HG03060 (cell line): ENCODE measurements around the gene PRAMEF33.
"Not testable (repeated sequence)": the region's sequence is repeated elsewhere in the genome, so short reads cannot be mapped to it uniquely, and the experiment has no call there.

Experiments
- ATAC-seq: cut with Tn5 transposase; IDR thresholded peaks from one replicate; pipeline ENCODE4 v1.9.1; 2021; ENCODE audit warnings: low read depth, moderate number of reproducible peaks; ENCODE audit not compliant: unreplicated experiment

PRAMEF33 gene

GRCh38 chr1:13303239-13303638, at the start of gene PRAMEF33:
Gene PRAMEF33, plus strand, starts transcription at chr1:13303539. Its CDS starts 2,416 bp downstream, at chr1:13305955.
- ATAC-seq, result not testable (repeated sequence)

- ATAC-seq, result not testable (repeated sequence)
These were observed 49.4 kb upstream of the PRAMEF33 start, which contains the start of gene PRAMEF5 for GRCh38 chr1:13253898-13254297. Gene PRAMEF5, plus strand, starts transcription at chr1:13254198. Its CDS starts 5,071 bp downstream, at chr1:13259269.

GRCh38 chr1:13265124-13265523, 38.2 kb upstream of the PRAMEF33 start:
- not testable (repeated sequence) for ATAC-seq

GRCh38 chr1:13277016-13277415, 26.3 kb upstream of the PRAMEF33 start:
- ATAC-seq, result not testable (repeated sequence)

- not testable (repeated sequence) for ATAC-seq
These were observed 23.7 kb upstream of the PRAMEF33 start for GRCh38 chr1:13279617-13280016.

- not testable (repeated sequence) for ATAC-seq
These were observed 18.3 kb upstream of the PRAMEF33 start, which contains the start of gene PRAMEF8 for GRCh38 chr1:13285037-13285436. Gene PRAMEF8, minus strand, starts transcription at chr1:13285137. Its CDS starts 1,046 bp downstream, at chr1:13284091.

GRCh38 chr1:13289030-13289429, 14.3 kb upstream of the PRAMEF33 start:
- ATAC-seq, result not testable (repeated sequence)

GRCh38 chr1:13297216-13297931, 6.0 kb upstream of the PRAMEF33 start:
- not testable (repeated sequence) for ATAC-seq

GRCh38 chr1:13298699-13299098, 4.6 kb upstream of the PRAMEF33 start:
- not testable (repeated sequence) for ATAC-seq

GRCh38 chr1:13302197-13302596, 1.1 kb upstream of the PRAMEF33 start:
- not testable (repeated sequence) for ATAC-seq

- ATAC-seq, result not testable (repeated sequence)
These were observed 11.9 kb downstream of the PRAMEF33 start, which contains the start of gene PRAMEF15 for GRCh38 chr1:13315281-13315680. Gene PRAMEF15, plus strand, starts transcription at chr1:13315581. Its CDS starts 2,827 bp downstream, at chr1:13318408.

- not testable (repeated sequence) for ATAC-seq
These were observed 39.2 kb downstream of the PRAMEF33 start for GRCh38 chr1:13342496-13342895.

GRCh38 chr1:13347034-13347433, 43.7 kb downstream of the PRAMEF33 start, which contains the start of gene PRAMEF14:
Gene PRAMEF14, minus strand, starts transcription at chr1:13347134. Its CDS starts 1,820 bp downstream, at chr1:13345314.
- not testable (repeated sequence) for ATAC-seq

- ATAC-seq, result not testable (repeated sequence)
These were observed 50.1 kb downstream of the PRAMEF33 start for GRCh38 chr1:13353476-13353875.

GRCh38 chr1:13354475-13354874, 51.1 kb downstream of the PRAMEF33 start:
- not testable (repeated sequence) for ATAC-seq

- ATAC-seq, result not testable (repeated sequence)
These were observed 53.4 kb downstream of the PRAMEF33 start for GRCh38 chr1:13356774-13357173.
